Bone marrow (tissue), 2 donors: ENCODE data around the gene AKT1S1.
"Not testable (repeated sequence)": the region's sequence is repeated elsewhere in the genome, so short reads cannot be mapped to it uniquely, and the experiment has no call there.

ENCODE experiments used
- DNase-seq, 2 donors: peaks; one replicate each; lab custom pipeline; 2025; lab: John Stamatoyannopoulos, UW

The AKT1S1 gene

GRCh38 chr19:49877020-49877878, at the start of gene AKT1S1, which contains the start of gene TBC1D17:
AKT1S1 (minus strand) TSS chr19:49877355; CDS start chr19:49873295, 4,060 bp downstream.
TBC1D17 (plus strand) TSS chr19:49877702; CDS start chr19:49877724, 22 bp downstream.
- DNase-seq = peak; percentile 98 to 100

DNA sequence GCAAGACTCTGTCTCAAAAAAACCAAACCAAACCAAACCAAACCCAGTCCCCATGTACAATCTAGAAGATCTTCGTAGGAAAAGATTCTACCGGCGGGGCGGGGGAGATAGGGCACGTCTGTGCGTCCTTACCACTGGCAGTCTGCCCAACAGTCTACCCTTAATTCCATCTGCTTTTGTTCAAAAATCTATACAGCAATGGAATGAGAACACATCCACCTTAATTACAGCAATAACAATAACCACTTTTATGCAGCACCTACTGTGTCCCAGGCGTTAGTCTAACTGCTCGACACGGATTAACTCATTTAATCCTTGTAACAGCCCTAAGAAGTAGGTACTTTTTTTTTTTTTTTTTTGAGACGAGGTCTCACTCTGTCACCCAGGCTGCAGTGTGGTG, 49.4 kb upstream of the AKT1S1 start:
- no peak for DNase-seq

DNA sequence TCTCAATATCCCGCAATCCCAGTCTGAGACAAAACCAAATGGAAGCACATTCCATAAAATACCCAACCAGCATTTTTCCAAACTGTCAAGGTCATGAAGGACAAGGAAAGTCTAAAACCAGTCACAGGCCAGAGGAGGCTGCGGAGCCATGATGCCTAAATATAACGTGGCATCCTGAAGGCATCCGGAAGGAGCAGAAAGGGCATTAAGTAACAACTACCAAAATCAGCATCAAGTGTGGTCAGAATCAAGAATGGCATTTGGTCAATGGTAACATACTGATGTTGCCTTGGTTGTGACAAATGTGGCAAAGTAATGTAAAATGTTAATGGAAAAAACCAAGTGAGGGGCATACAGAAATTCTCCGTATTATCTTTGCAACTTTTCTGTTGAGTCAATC, 48.3 kb upstream of the AKT1S1 start:
- no peak for DNase-seq

DNA sequence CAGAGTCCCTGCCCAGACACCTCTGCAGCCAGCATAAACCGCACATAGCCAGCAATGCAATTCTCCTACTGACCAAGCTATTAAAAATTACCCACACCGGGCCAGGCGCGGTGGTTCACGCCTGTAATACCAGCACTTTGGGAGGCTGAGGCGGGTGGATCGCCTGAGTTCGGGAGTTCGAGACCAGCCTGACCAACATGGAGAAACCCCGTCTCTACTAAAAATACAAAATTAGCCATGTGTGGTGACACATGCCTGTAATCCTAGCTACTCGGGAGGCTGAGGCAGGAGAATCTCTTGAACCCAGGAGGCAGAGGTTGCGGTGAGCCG, 47.7 kb upstream of the AKT1S1 start:
- DNase-seq = not testable (repeated sequence)

DNA sequence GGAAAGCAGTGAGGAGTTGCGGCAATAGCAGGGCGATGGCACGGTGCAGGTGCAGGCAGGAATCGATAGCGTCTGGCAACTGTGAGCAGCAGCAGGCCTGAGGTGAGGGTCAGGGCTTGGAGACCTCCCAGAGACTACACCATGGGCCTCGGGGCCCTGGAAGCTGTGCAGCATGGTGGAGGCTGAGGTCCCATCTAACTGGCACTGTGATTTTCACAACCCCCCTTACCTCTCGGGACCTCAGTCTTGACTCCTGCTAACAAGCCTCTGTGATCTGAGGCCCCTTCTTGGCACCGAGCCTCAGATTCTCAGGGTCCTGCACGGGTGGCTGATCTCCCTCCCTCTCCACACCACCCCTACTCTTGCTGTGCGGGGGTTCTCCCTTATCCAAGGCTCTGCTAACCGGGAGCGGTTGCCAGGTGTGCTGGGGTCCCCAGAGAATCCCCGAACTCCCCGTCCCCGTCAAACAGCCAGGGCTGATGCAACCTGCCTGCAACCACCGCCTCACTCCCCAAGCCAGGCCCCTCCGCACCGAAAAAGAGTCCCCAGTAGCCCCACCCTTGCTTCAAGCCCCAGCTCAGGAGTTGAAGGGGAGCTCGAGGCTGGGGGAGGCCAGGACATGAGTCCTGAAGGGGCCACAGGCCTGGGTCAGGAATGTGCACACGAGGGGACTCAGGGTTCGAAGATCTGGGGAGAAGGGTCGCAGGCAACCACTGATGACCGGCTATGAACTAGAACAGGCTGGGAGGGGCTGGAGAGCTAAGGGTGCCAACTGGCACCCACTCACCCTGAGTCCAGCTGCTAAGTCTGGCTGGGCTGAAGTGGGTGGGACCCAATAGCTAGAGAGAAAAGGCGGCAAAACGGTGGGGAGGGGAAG, 47.1 kb upstream of the AKT1S1 start:
- no peak for DNase-seq

DNA sequence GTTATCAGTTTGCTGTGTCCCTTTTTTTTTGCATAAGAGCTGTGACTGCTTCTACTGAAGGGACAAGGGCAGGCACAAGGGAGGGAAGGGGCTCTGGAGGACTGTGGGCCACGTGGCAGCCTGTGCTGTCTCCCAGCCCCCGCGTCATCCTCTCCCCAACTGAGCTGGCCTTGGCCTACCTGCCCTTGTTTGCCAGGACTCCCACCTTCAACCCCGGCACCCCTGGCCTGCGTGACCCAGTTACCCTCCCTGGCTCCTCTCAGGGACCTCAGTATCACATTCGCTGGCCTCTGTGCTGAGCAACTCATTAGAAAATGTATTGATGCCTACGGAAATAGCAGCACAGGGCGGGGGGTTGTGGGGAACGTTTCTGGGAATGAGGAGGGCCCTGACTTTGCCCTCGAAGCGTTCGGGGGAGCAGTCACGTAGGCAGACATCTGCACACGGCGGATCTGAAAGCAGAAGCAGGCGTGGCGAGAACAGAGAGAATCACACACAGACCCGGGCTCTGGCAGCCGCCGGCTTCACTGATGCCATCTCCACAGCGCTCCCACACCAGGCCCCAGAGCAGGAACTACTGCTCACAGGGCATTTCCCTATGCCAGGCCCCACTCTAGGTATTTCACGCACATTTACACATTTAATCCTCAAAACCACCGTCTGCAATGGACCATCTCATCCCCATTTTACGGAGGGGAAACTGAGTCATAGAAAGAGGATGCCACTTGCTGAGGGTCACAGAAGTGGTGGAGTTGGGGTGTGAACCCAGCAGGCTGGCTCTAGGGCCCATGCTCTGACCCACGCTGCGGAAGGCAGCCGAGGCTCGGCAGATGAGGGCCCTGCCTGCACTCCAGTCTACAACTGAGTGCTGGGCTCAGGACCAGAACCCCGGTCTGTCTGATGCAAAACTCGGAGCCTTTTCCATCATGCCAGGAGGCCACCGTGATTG, 46.2 kb upstream of the AKT1S1 start:
- no peak for DNase-seq

DNA sequence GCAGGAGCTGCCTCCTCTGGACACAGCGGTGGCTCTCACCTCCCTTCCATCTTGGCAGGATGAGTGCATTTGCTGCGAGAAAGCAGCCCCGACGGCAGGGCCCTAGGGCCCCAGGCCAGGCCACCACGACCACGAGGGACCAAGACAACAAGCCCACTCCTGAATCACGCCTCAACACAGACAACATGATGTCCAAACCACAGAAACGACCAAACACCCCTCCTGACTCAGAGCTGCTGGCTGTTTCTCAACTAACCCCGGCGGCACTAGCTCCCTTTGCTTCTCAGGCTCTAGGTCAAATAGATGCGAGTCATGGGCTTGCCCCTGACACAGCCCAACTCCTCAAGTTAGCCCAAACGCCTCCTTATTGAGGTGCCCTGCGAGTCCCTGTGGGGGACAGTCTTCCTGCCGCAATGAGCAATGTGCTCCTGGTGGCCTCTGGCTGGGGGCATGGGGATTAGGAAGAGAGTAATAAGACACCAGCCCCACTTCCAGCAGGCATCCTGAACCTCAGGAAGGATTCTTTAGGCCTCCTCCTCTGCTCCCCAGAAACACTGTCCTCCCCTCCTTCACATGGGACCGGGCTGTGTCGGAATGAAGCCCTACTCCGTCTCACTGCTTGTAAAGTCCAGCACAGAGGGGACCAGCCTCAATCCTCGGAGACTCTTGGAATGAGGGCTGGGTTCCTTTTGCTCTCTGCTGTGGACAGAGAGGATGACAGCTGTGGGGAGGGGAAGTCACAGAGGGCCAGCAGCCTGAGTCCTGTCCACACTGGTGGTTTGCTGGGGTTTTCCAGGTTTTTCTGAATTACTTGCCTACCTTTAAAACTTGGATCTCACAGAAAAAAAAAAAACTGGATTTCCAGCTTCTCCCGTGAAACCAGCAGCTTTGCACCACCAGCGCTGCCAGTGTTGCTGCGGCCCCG, 45.0 kb upstream of the AKT1S1 start:
- DNase-seq = peak in 1 of 2 donors; percentile 38

DNA sequence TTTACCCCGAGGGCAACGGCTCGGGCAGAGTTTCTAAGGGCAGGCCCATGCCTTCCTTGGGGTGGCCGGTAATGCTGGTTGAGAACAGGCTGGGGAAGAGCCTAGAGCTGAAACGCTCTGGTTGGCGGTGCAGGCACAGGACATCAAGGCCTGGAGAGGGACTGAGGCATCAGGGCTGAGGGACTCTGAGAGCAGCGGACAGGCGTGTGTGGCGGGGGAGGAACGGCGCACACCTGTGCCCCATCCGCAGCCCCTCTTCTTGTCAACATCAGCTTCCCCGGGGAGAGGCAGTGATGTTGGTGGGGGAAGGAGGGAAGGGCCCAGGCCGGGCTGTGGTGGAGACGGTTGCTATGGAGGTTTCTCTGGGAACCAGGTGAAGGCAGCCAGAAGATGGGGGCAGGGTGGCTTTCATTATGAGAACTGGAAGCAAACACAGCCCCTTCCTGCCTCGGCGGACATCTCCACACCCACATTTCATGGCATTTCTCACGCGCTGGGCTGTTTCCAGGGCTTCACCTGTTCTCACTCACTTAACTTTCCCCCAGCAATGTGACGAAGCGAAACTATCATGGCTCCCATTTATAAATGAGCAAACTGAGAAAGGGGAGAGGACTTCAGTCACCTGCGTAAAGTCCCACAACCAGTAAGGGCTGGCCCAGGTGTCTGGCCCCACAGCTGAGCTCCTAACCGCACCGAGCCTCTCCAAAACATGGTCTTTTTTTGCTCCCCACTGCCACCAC, 43.6 kb upstream of the AKT1S1 start:
- DNase-seq = no peak

- no peak for DNase-seq
Observed at GRCh38 chr19:49918089-49918488, 40.9 kb upstream of the AKT1S1 start.

- no peak for DNase-seq
Observed at GRCh38 chr19:49916839-49917733, 39.9 kb upstream of the AKT1S1 start.

DNA sequence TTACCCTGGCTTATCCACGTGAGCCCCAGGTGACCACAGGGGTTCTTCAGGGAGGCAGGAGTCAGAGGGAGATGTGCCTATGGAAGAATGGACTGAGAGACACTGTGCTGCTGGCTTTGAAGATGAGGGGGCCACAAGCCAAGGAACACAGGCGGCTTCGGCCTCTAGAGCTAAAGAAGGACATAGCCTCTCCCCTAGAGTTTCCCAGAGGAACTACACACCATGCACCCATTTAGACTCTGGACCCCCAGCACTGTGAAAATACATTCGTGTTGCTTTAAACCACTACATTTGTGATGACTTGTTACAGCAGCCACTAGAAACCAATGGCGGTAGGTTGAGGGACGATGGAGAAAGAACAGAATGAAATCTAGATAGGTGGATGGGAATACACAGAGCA, 38.1 kb upstream of the AKT1S1 start:
- no peak for DNase-seq

DNA sequence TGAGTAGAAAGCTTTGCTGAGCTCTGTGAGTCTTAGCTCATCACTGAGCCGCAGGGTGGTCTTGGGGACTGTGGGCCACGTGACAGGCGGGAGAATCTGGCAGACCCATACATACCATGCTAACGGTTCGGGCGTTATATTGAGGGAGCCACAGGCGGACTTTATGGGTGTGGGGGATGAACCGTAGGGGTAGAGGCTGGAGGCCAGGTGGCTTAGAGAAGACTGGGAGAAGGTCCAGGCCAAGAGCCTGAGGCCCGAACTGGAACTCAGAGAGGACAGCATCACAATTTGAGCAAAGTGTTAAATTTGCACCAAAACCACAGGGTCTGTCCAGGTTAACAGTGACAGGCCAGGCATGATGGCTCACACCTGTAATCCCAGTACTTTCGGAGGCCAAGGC, 36.6 kb upstream of the AKT1S1 start:
- DNase-seq = no peak

- DNase-seq = no peak
Observed at GRCh38 chr19:49912965-49913685, 36.0 kb upstream of the AKT1S1 start.

- peak; percentile 12 to 62 for DNase-seq
Observed at GRCh38 chr19:49911381-49912145, 34.4 kb upstream of the AKT1S1 start.

GRCh38 chr19:49910179-49910578, 33.0 kb upstream of the AKT1S1 start:
- DNase-seq = no peak

DNA sequence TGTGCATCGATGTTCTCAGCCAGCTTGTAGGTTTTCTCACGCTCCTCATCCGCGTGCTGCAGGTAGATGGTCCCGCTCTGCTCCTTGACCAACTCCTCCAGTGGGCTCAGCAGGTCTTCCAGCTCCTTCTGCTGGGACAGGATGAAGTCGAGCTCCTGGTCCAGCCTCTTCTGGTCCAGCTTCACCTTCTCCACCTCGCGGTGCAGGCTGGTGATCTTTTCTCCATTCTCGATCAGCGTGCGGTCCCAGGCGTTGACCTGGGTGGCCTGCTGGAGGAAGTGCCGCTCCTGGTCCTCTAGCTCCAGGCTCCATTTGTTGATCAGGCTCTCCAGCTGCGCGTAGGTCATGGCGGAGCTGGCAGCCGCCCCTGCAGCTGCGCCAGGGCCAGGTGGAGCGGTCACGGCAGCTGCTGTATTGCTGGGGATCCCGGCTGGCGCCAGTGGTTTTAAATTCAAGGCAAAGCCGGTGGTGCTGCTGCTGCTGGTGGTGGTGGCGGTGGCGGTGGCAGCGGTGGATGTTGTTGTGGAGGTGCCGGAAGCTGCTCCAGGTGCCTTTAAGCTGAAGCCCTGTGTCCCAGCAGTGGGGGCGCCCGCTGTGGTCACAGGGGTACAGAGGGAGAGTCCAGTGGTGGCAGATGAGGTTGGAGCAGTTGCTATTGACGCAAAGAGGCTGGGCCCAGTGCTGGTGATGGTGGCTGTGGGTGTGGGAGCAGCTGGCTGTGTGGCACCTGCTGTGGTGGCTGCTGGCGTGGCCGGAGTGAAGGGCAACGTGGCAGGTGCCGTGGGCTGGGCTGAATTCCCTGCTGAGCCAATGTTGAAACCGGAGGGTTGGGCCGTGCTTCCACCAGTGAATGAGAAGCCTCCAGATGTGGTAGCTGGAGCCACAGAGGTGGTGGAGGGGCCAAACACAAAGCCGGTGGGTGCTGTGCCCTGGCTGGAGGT, 31.6 kb upstream of the AKT1S1 start:
- no peak for DNase-seq
